HL-60 (cell line): ENCODE data around the gene RPS6KA4.

Experiments
- GABPA ChIP-seq: IDR thresholded peaks from 2 replicates; pipeline ENCODE4 v1.6.1; 2012; ENCODE audit warnings: low read depth
- POLR2AphosphoS5 ChIP-seq: IDR thresholded peaks from 2 replicates; pipeline ENCODE4 v1.6.1; 2012; ENCODE audit warnings: low read depth
- REST ChIP-seq: IDR thresholded peaks from 2 replicates; pipeline ENCODE4 v1.6.1; 2012; ENCODE audit warnings: low read depth; ENCODE audit not compliant: insufficient replicate concordance
- TF ChIP-seq, protein P1 (sequence below): IDR thresholded peaks from one replicate; pipeline ENCODE4 v1.5.1; 2011; ENCODE audit warnings: low read length, control low read depth, inconsistent platforms; ENCODE audit not compliant: insufficient read depth

DNA sequence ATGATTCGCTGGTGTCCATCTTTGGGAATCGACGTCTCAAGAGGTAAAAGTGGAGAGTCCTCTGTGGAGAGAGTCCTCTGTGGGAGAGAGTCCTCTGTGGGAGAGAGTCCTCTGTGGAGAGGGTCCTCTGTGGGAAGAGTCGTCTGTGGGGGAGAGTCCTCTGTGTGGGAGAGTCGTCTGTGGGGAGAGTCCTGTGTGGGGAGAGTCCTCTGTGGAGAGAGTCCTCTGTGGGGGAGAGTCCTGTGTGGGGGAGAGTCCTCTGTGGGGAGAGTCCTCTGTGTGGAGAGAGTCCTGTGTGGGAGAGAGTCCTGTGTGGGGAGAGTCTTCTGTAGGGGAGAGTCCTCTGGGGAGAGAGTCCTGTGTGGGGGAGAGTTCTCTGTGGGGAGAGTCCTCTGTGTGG is 37.9 kb upstream of the RPS6KA4 start:
- TF ChIP-seq, protein P1, sequence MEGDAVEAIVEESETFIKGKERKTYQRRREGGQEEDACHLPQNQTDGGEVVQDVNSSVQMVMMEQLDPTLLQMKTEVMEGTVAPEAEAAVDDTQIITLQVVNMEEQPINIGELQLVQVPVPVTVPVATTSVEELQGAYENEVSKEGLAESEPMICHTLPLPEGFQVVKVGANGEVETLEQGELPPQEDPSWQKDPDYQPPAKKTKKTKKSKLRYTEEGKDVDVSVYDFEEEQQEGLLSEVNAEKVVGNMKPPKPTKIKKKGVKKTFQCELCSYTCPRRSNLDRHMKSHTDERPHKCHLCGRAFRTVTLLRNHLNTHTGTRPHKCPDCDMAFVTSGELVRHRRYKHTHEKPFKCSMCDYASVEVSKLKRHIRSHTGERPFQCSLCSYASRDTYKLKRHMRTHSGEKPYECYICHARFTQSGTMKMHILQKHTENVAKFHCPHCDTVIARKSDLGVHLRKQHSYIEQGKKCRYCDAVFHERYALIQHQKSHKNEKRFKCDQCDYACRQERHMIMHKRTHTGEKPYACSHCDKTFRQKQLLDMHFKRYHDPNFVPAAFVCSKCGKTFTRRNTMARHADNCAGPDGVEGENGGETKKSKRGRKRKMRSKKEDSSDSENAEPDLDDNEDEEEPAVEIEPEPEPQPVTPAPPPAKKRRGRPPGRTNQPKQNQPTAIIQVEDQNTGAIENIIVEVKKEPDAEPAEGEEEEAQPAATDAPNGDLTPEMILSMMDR = no peak
- TF ChIP-seq REST (no peak), POLR2AphosphoS5 (no peak), GABPA (no peak)
